Endometrial microvascular endothelial cells (primary cell): Measurements from ENCODE around the gene AKAP13. TPM values are rescaled to one million over a fixed set of nuclear protein-coding genes. Genes with fewer than 3 reads are reported as not detected.
"Not testable (repeated sequence)": the region's sequence is repeated elsewhere in the genome, so short reads cannot be mapped to it uniquely, and the experiment has no call there.

Experiments used
- in situ Hi-C: cut with HindIII; loops from 2 replicates; pipeline ENCODE4 v1.10.0; 2017; ENCODE audit warnings: low sequenced_read_pairs, low pct_unique_long_range_greater_than_20kb; ENCODE audit errors: inconsistent ontology term
- total RNA-seq: library from RNA; depleted of rRNA; stranded (reverse); fragments of >200 nt; gene quantifications from one replicate; pipeline ENCODE4 v1.2.3, GENCODE V29; 2015; ENCODE audit errors: inconsistent ontology term

The AKAP13 gene
- 27.7 TPM for total RNA-seq

GRCh38 chr15:85380217-85380811 lies at the start of gene AKAP13:
Gene AKAP13, plus strand, starts transcription at chr15:85380603. Its CDS starts 105,118 bp downstream, at chr15:85485721.
- in situ Hi-C loops = no loop called here

GRCh38 chr15:85330901-85331588 lies 49.4 kb upstream of the AKAP13 start:
- in situ Hi-C loops = no loop called here

- in situ Hi-C loops = no loop called here
Observed at GRCh38 chr15:85331655-85332285, 48.6 kb upstream of the AKAP13 start.

GRCh38 chr15:85333132-85333831 lies 47.1 kb upstream of the AKAP13 start:
- in situ Hi-C loops = no loop called here

GRCh38 chr15:85334241-85334640 lies 46.2 kb upstream of the AKAP13 start:
- in situ Hi-C loops = no loop called here

- in situ Hi-C loops = no loop called here
Observed at GRCh38 chr15:85335193-85335942, 45.0 kb upstream of the AKAP13 start.

GRCh38 chr15:85336880-85337279 lies 43.5 kb upstream of the AKAP13 start:
- in situ Hi-C loops = no loop called here

- in situ Hi-C loops = no loop called here
Observed at GRCh38 chr15:85337425-85338074, 42.9 kb upstream of the AKAP13 start.

- in situ Hi-C loops = no loop called here
Observed at GRCh38 chr15:85340321-85340665, 40.1 kb upstream of the AKAP13 start.

- in situ Hi-C loops = no loop called here
Observed at GRCh38 chr15:85340852-85341251, 39.6 kb upstream of the AKAP13 start.

- in situ Hi-C loops = not testable (repeated sequence)
Observed at GRCh38 chr15:85342163-85342562, 38.2 kb upstream of the AKAP13 start.

GRCh38 chr15:85343443-85343842 lies 37.0 kb upstream of the AKAP13 start:
- in situ Hi-C loops = not testable (repeated sequence)

- in situ Hi-C loops = not testable (repeated sequence)
Observed at GRCh38 chr15:85344241-85344640, 36.2 kb upstream of the AKAP13 start.

GRCh38 chr15:85344653-85345114 lies 35.7 kb upstream of the AKAP13 start:
- in situ Hi-C loops = not testable (repeated sequence)

- in situ Hi-C loops = not testable (repeated sequence)
Observed at GRCh38 chr15:85345196-85345918, 35.0 kb upstream of the AKAP13 start.

GRCh38 chr15:85346462-85347084 lies 33.8 kb upstream of the AKAP13 start:
- in situ Hi-C loops = not testable (repeated sequence)

GRCh38 chr15:85347264-85348047 lies 32.9 kb upstream of the AKAP13 start:
- in situ Hi-C loops = not testable (repeated sequence)
